ENCODE results near the gene FMR1. TPM values are rescaled to one million over a fixed set of nuclear protein-coding genes. Genes with fewer than 3 reads are reported as not detected.

The FMR1 gene
- total RNA-seq, 4 donors from 2014 or later: 27.5 to 30.2 (median 28.2) TPM

DNA sequence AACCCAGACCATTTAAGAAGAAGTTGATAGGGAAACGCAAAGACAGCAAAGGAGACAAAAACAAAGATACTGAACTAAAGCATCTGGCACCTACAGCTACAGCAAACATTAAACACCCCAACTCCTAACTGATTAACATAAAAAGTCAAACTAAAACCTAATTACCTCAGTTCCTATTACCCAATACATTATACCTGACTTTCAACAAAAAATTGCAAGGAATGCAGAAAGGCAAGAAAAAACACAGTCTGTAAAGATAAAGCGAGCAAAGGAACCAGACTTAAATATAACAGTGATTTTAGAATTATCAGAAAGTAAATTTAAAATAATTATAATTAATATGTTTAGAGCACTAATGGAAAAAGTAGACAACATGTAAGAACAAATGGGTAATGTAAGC, 9.4 kb upstream of the FMR1 start:
- Histone ChIP-seq H3K36me3 (no peaks in the 10 kb centered on the region), H3K9me3 (no peaks in the 10 kb centered on the region), H3K4me3 (no peak overlapping the region), H3K27me3 (no peaks in the 10 kb centered on the region), H3K4me1 (no peaks in the 10 kb centered on the region), H3K27ac (replicated peaks in 1 of 4) (no peak overlapping the region)
- TF ChIP-seq, protein P1, sequence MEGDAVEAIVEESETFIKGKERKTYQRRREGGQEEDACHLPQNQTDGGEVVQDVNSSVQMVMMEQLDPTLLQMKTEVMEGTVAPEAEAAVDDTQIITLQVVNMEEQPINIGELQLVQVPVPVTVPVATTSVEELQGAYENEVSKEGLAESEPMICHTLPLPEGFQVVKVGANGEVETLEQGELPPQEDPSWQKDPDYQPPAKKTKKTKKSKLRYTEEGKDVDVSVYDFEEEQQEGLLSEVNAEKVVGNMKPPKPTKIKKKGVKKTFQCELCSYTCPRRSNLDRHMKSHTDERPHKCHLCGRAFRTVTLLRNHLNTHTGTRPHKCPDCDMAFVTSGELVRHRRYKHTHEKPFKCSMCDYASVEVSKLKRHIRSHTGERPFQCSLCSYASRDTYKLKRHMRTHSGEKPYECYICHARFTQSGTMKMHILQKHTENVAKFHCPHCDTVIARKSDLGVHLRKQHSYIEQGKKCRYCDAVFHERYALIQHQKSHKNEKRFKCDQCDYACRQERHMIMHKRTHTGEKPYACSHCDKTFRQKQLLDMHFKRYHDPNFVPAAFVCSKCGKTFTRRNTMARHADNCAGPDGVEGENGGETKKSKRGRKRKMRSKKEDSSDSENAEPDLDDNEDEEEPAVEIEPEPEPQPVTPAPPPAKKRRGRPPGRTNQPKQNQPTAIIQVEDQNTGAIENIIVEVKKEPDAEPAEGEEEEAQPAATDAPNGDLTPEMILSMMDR (IDR thresholded peaks at IDR 0.05): no peak
- TF ChIP-seq POLR2AphosphoS5 (IDR thresholded peaks at IDR 0.05) (no peak), POLR2A (IDR thresholded peaks at IDR 0.05; ENCODE audit: low read depth) (no peak), EP300 (IDR thresholded peaks at IDR 0.05) (no peak)
- DNase-seq (ENCODE audit: extremely low spot score): no peak
- intact Hi-C loops (cut with DNase I): no loop called here
- WGBS: 71% methylated on average over 2 of the region's 2 CpGs

- intact Hi-C loops (cut with DNase I): no loop called here
- Histone ChIP-seq H3K27ac (replicated peaks in 1 of 4) (no peak overlapping the region), H3K4me1 (peaks cover 0 to 7% (median 5%) of the 10 kb centered on the region in 4 donors), H3K9me3 (no peaks in the 10 kb centered on the region), H3K4me3 (no peak overlapping the region), H3K36me3 (no peaks in the 10 kb centered on the region), H3K27me3 (no peaks in the 10 kb centered on the region)
- no peak for TF ChIP-seq POLR2AphosphoS5 (IDR thresholded peaks at IDR 0.05)
- TF ChIP-seq, protein P1 (IDR thresholded peaks at IDR 0.05): no peak
- no peak for TF ChIP-seq EP300 (IDR thresholded peaks at IDR 0.05)
- TF ChIP-seq POLR2A (IDR thresholded peaks at IDR 0.05; ENCODE audit: low read depth): no peak
- WGBS: 56% methylated on average over 5 of the region's 5 CpGs
- DNase-seq (ENCODE audit: extremely low spot score): no peak
These were observed 3.6 kb upstream of the FMR1 start for GRCh38 chrX:147908106-147908505.

- no peak overlapping the region for H3K27ac ChIP-seq (replicated peaks in 1 of 4)
- H3K9me3 ChIP-seq: no peaks in the 10 kb centered on the region
- intact Hi-C loops (cut with DNase I): loop anchor here (10.0 kb wide), 1 partner anchor 1594 kb away; the partner anchor contains the start of gene IDS
- H3K36me3 ChIP-seq: no peaks in the 10 kb centered on the region
- DNase-seq (ENCODE audit: extremely low spot score): no peak
- no peak overlapping the region for H3K4me3 ChIP-seq
- peaks cover 2 to 31% (median 21%) of the 10 kb centered on the region in 4 donors for H3K4me1 ChIP-seq
- no peaks in the 10 kb centered on the region for H3K27me3 ChIP-seq
- TF ChIP-seq POLR2A (IDR thresholded peaks at IDR 0.05; ENCODE audit: low read depth) (no peak), POLR2AphosphoS5 (IDR thresholded peaks at IDR 0.05) (no peak), EP300 (IDR thresholded peaks at IDR 0.05) (no peak)
- TF ChIP-seq, protein P1 (IDR thresholded peaks at IDR 0.05): no peak
- WGBS: 85% methylated on average over 9 of the region's 9 CpGs
These were observed 1.1 kb upstream of the FMR1 start for GRCh38 chrX:147910607-147911006.

GRCh38 chrX:147912093-147912801, 528 bp downstream of the FMR1 start:
- Histone ChIP-seq H3K4me1 (peaks cover 2 to 38% (median 26%) of the 10 kb centered on the region in 4 donors), H3K4me3 (peak overlapping the region; percentile 68 to 78 (median 72)), H3K27ac (replicated peaks in 1 of 4) (peak overlapping the region; percentile 89 to 91 (median 90)), H3K36me3 (no peaks in the 10 kb centered on the region), H3K9me3 (no peaks in the 10 kb centered on the region), H3K27me3 (no peaks in the 10 kb centered on the region)
- 56% methylated on average over 54 of the region's 58 CpGs for WGBS
- TF ChIP-seq POLR2AphosphoS5 (IDR thresholded peaks at IDR 0.05) (no peak), EP300 (IDR thresholded peaks at IDR 0.05) (no peak), POLR2A (IDR thresholded peaks at IDR 0.05; ENCODE audit: low read depth) (no peak)
- TF ChIP-seq, protein P1 (IDR thresholded peaks at IDR 0.05): no peak
- no peak for DNase-seq (ENCODE audit: extremely low spot score)
- intact Hi-C loops (cut with DNase I): loop anchor here (10.0 kb wide), 1 partner anchor 1593 kb away; the partner anchor contains the start of gene IDS

All from esophagus muscularis mucosa (tissue), 4 donors.